Mucosa of stomach (tissue), 1 donor: ENCODE results near the gene DDC.

Experiments used
- H3K27me3 ChIP-seq: one replicate; pipeline ENCODE4 v1.7.0; 2013; ENCODE audit warnings: mild to moderate bottlenecking, low read length; ENCODE audit not compliant: control insufficient read depth, insufficient read depth
- H3K36me3 ChIP-seq: one replicate; pipeline ENCODE4 v1.7.0; 2013; ENCODE audit warnings: low read length; ENCODE audit not compliant: control insufficient read depth, insufficient read depth
- H3K4me1 ChIP-seq: one replicate; pipeline ENCODE4 v1.7.0; 2013; ENCODE audit warnings: mild to moderate bottlenecking, low read length; ENCODE audit not compliant: control insufficient read depth, insufficient read depth
- H3K4me3 ChIP-seq: one replicate; pipeline ENCODE4 v1.7.0; 2013; ENCODE audit warnings: low read length
- H3K9ac ChIP-seq: one replicate; pipeline ENCODE4 v1.7.0; 2013; ENCODE audit warnings: mild to moderate bottlenecking, low read length, moderate library complexity
- H3K9me3 ChIP-seq: one replicate; pipeline ENCODE4 v1.7.0; 2013; ENCODE audit warnings: mild to moderate bottlenecking, low read length, moderate library complexity; ENCODE audit not compliant: control insufficient read depth
- donor health status: Pancreatic carcinoma.

DDC gene

GRCh38 chr7:50486512-50486911, 78.7 kb downstream of the DDC start:
- H3K27me3 ChIP-seq, result no peaks in the 10 kb centered on the region
- H3K4me1 ChIP-seq, result peaks cover 9% of the 10 kb centered on the region
- no peaks in the 10 kb centered on the region for H3K36me3 ChIP-seq
- H3K9ac ChIP-seq, result no peak overlapping the region
- H3K4me3 ChIP-seq, result no peak overlapping the region
- H3K9me3 ChIP-seq, result no peaks in the 10 kb centered on the region

GRCh38 chr7:50481867-50482266, 83.3 kb downstream of the DDC start:
- Histone ChIP-seq H3K36me3 (no peaks in the 10 kb centered on the region), H3K9me3 (no peaks in the 10 kb centered on the region), H3K4me3 (no peak overlapping the region), H3K9ac (no peak overlapping the region), H3K27me3 (no peaks in the 10 kb centered on the region), H3K4me1 (peaks cover 9% of the 10 kb centered on the region)

- H3K9me3 ChIP-seq, result no peaks in the 10 kb centered on the region
- no peaks in the 10 kb centered on the region for H3K27me3 ChIP-seq
- H3K9ac ChIP-seq, result no peak overlapping the region
- peaks cover 9% of the 10 kb centered on the region for H3K4me1 ChIP-seq
- no peak overlapping the region for H3K4me3 ChIP-seq
- no peaks in the 10 kb centered on the region for H3K36me3 ChIP-seq
These were observed 84.4 kb downstream of the DDC start for GRCh38 chr7:50480797-50481196.

- Histone ChIP-seq H3K4me3 (no peak overlapping the region), H3K9ac (no peak overlapping the region), H3K4me1 (peaks cover 9% of the 10 kb centered on the region), H3K36me3 (no peaks in the 10 kb centered on the region), H3K27me3 (no peaks in the 10 kb centered on the region), H3K9me3 (no peaks in the 10 kb centered on the region)
These were observed 85.3 kb downstream of the DDC start for GRCh38 chr7:50479743-50480517.

GRCh38 chr7:50477640-50478039, 87.6 kb downstream of the DDC start:
- no peak overlapping the region for H3K9ac ChIP-seq
- H3K36me3 ChIP-seq, result no peaks in the 10 kb centered on the region
- H3K4me1 ChIP-seq, result peaks cover 9% of the 10 kb centered on the region
- H3K27me3 ChIP-seq, result no peaks in the 10 kb centered on the region
- H3K9me3 ChIP-seq, result no peaks in the 10 kb centered on the region
- H3K4me3 ChIP-seq, result no peak overlapping the region

GRCh38 chr7:50476953-50477625, 88.1 kb downstream of the DDC start:
- Histone ChIP-seq H3K27me3 (no peaks in the 10 kb centered on the region), H3K36me3 (no peaks in the 10 kb centered on the region), H3K9ac (no peak overlapping the region), H3K4me3 (no peak overlapping the region), H3K9me3 (no peaks in the 10 kb centered on the region), H3K4me1 (peaks cover 5% of the 10 kb centered on the region)

- H3K9ac ChIP-seq, result no peak overlapping the region
- no peaks in the 10 kb centered on the region for H3K4me1 ChIP-seq
- H3K27me3 ChIP-seq, result no peaks in the 10 kb centered on the region
- no peak overlapping the region for H3K4me3 ChIP-seq
- no peaks in the 10 kb centered on the region for H3K9me3 ChIP-seq
- no peaks in the 10 kb centered on the region for H3K36me3 ChIP-seq
These were observed 89.9 kb downstream of the DDC start for GRCh38 chr7:50475340-50475739.

- no peaks in the 10 kb centered on the region for H3K36me3 ChIP-seq
- H3K9ac ChIP-seq, result no peak overlapping the region
- H3K4me3 ChIP-seq, result no peak overlapping the region
- H3K4me1 ChIP-seq, result no peaks in the 10 kb centered on the region
- H3K27me3 ChIP-seq, result no peaks in the 10 kb centered on the region
- no peaks in the 10 kb centered on the region for H3K9me3 ChIP-seq
These were observed 90.6 kb downstream of the DDC start for GRCh38 chr7:50474382-50475160.

GRCh38 chr7:50473531-50473930, 91.7 kb downstream of the DDC start:
- Histone ChIP-seq H3K27me3 (no peaks in the 10 kb centered on the region), H3K9ac (no peak overlapping the region), H3K4me3 (no peak overlapping the region), H3K4me1 (no peaks in the 10 kb centered on the region), H3K36me3 (no peaks in the 10 kb centered on the region), H3K9me3 (no peaks in the 10 kb centered on the region)

- Histone ChIP-seq H3K36me3 (no peaks in the 10 kb centered on the region), H3K9ac (no peak overlapping the region), H3K9me3 (no peaks in the 10 kb centered on the region), H3K4me3 (no peak overlapping the region), H3K27me3 (no peaks in the 10 kb centered on the region), H3K4me1 (no peaks in the 10 kb centered on the region)
These were observed 92.8 kb downstream of the DDC start for GRCh38 chr7:50472427-50472826.

- H3K9ac ChIP-seq, result no peak overlapping the region
- H3K27me3 ChIP-seq, result no peaks in the 10 kb centered on the region
- H3K4me3 ChIP-seq, result no peak overlapping the region
- H3K9me3 ChIP-seq, result no peaks in the 10 kb centered on the region
- H3K36me3 ChIP-seq, result no peaks in the 10 kb centered on the region
- H3K4me1 ChIP-seq, result no peaks in the 10 kb centered on the region
These were observed 93.2 kb downstream of the DDC start for GRCh38 chr7:50471970-50472369.
